HepG2 (cell line): Measurements from ENCODE around the gene TMED9. TPM values are rescaled to one million over a fixed set of nuclear protein-coding genes. Genes with fewer than 3 reads are reported as not detected.

ENCODE experiments used
- ATAC-seq: fragments of 200-7000 bp; cut with Tn5 transposase; 3 replicates; pipeline ENCODE4 v1.9.1; 2020; ENCODE audit warnings: mild to moderate bottlenecking, moderate library complexity
- BruUV-seq: library from RNA; stranded (reverse); fragments of 400-500 nt; replicated peaks from 2 replicates; lab custom pipeline; 2021; lab: Mats Ljungman, UMichigan
- CTCF ChIA-PET: fragments of 300-600 bp; formaldehyde crosslinking; extraction: SDS; loops from one replicate; lab custom pipeline; 2021; ENCODE audit warnings: low total read pairs, inconsistent platforms, low intra/inter-chr PET ratio; lab: Yijun Ruan, JAX
- POLR2A ChIA-PET: fragments of 350-600 bp; sonication (Branson Sonifier 250); formaldehyde crosslinking; loops from one replicate; lab custom pipeline; 2020; ENCODE audit warnings: antibody characterized with exemption, inconsistent platforms; lab: Yijun Ruan, JAX
- DNase-seq: peaks from one replicate; pipeline ENCODE4 v3.0.0-alpha.2; 2015; ENCODE audit warnings: low spot score
- FAIRE-seq: peaks from 3 replicates; lab custom pipeline; 2011; peaks lifted over from hg19 to GRCh38; lab: Jason Lieb, UNC
- H2AFZ ChIP-seq: one replicate; pipeline ENCODE4 v1.6.1; 2011; ENCODE audit warnings: low read length, inconsistent platforms
- H3K27ac ChIP-seq: fragments of 300-600 bp; 3 replicates; pipeline ENCODE4 v1.8.0; 2011; ENCODE audit warnings: mixed run types, mild to moderate bottlenecking, mixed read lengths, low read length, inconsistent platforms; ENCODE audit not compliant: insufficient read depth; ENCODE audit errors: extremely low read length
- H3K27me3 ChIP-seq, 2 experiments: fragments of 200-600 bp in 1 of 2; 2 replicates in 1 of 2; 3 replicates in 1 of 2; pipeline versions ENCODE4 v1.6.0 to v1.8.0; 2011; ENCODE audit warnings: low read length in 2 of 2, mild to moderate bottlenecking in 2 of 2, moderate library complexity in 2 of 2, inconsistent platforms in 1 of 2; ENCODE audit not compliant: insufficient read depth in 2 of 2, control insufficient read depth in 1 of 2
- H3K36me3 ChIP-seq, 2 experiments: fragments of 200-600 bp in 1 of 2; replicated peaks in 1 of 2; 2 replicates in 1 of 2; 3 replicates in 1 of 2; pipeline versions ENCODE4 v1.5.1 to v1.8.0; 2011; ENCODE audit warnings: low read length in 2 of 2, inconsistent platforms in 1 of 2; ENCODE audit not compliant: insufficient read depth in 2 of 2, control insufficient read depth in 1 of 2
- H3K4me1 ChIP-seq: 2 replicates; pipeline ENCODE4 v1.5.1; 2012; ENCODE audit warnings: low read length, inconsistent platforms; ENCODE audit not compliant: insufficient read depth
- H3K4me2 ChIP-seq: 2 replicates; pipeline ENCODE4 v1.6.0; 2011; ENCODE audit warnings: low read depth, low read length, inconsistent platforms
- H3K4me3 ChIP-seq, 3 experiments: fragments of 200-600 bp in 1 of 3; sonication (generic), shearing (Covaris generic) in 1 of 3; replicated peaks in 1 of 3; 2 replicates each; pipeline ENCODE4 v1.5.1; 2011 to 2016; ENCODE audit warnings: low read length in 3 of 3, inconsistent platforms in 2 of 3, low read depth in 2 of 3, mild to moderate bottlenecking in 2 of 3, control low read depth in 1 of 3, mixed read lengths in 1 of 3; ENCODE audit not compliant: insufficient read depth in 1 of 3
- H3K79me2 ChIP-seq: one replicate; pipeline ENCODE4 v1.6.1; 2011; ENCODE audit warnings: low read length, inconsistent platforms; ENCODE audit not compliant: insufficient read depth
- H3K9ac ChIP-seq: 2 replicates; pipeline ENCODE4 v1.6.0; 2011; ENCODE audit warnings: mild to moderate bottlenecking, low read depth, low read length, inconsistent platforms; ENCODE audit not compliant: insufficient read depth
- H3K9me3 ChIP-seq: 2 replicates; pipeline ENCODE4 v1.5.1; 2012; ENCODE audit warnings: mild to moderate bottlenecking, low read length
- H4K20me1 ChIP-seq: 2 replicates; pipeline ENCODE4 v1.6.0; 2011; ENCODE audit warnings: inconsistent platforms, mild to moderate bottlenecking, low read length, moderate library complexity; ENCODE audit not compliant: insufficient read depth
- ATF7 ChIP-seq, 2 experiments: fragments of 450-650 bp in 1 of 2; sonication (generic) in 1 of 2; formaldehyde crosslinking in 1 of 2; IDR thresholded peaks; 2 replicates each; pipeline versions ENCODE4 v1.4.0 to v1.6.1; 2016 to 2020; ENCODE audit warnings: antibody characterized with exemption in 1 of 2, mild to moderate bottlenecking in 1 of 2, missing genetic modification reagents in 1 of 2
- NR2C2 ChIP-seq: sonication (generic); formaldehyde crosslinking; IDR thresholded peaks from 2 replicates; pipeline ENCODE4 v1.4.0; 2020; ENCODE audit warnings: missing genetic modification reagents, mild to moderate bottlenecking, moderate library complexity, borderline replicate concordance
- SKIL ChIP-seq: sonication (generic); formaldehyde crosslinking; IDR thresholded peaks from 2 replicates; pipeline ENCODE4 v1.8.0; 2022; ENCODE audit warnings: missing genetic modification reagents, mild to moderate bottlenecking, moderate library complexity, borderline replicate concordance
- THRA ChIP-seq: sonication (generic); formaldehyde crosslinking; IDR thresholded peaks from 2 replicates; pipeline ENCODE4 v1.4.0; 2020; ENCODE audit warnings: missing genetic modification reagents, borderline replicate concordance
- ZC3H13 ChIP-seq: sonication (generic); formaldehyde crosslinking; IDR thresholded peaks from 2 replicates; pipeline ENCODE4 v1.8.1; 2023; ENCODE audit warnings: mild to moderate bottlenecking, missing genetic modification reagents, moderate library complexity
- ZNF350 ChIP-seq: sonication (generic); formaldehyde crosslinking; IDR thresholded peaks from 2 replicates; pipeline ENCODE4 v1.4.0; 2020; ENCODE audit warnings: mild to moderate bottlenecking, low read depth, missing genetic modification reagents, borderline replicate concordance
- ZNF503 ChIP-seq: sonication (generic); formaldehyde crosslinking; IDR thresholded peaks from 2 replicates; pipeline ENCODE4 v1.4.0; 2020; ENCODE audit warnings: missing genetic modification reagents
- ZNF740 ChIP-seq: sonication (generic); formaldehyde crosslinking; IDR thresholded peaks from 2 replicates; pipeline ENCODE4 v1.4.0; 2020; ENCODE audit warnings: missing genetic modification reagents
- WGBS: methylation state at CpG from one replicate; pipeline ENCODE4 v1.1.6; 2017; ENCODE audit warnings: low lambda C conversion rate; 5-methylcytosine and 5-hydroxymethylcytosine counted together
- in situ Hi-C: cut with HindIII; loops from 2 replicates; pipeline ENCODE4 v1.10.0; 2017; ENCODE audit warnings: low pct_unique_long_range_greater_than_20kb; ENCODE audit not compliant: extremely low pct_ligation_motif_present
- intact Hi-C: fragments of 100-400 bp; cut with micrococcal nuclease; formaldehyde crosslinking; loops from one replicate; pipeline ENCODE4 v1.10.0; 2022; ENCODE audit not compliant: unreplicated experiment
- polyA plus RNA-seq, 8 experiments: library from polyadenylated mRNA; depleted of rRNA in 3 of 8; stranded (reverse) in 7 of 8; unstranded in 1 of 8; fragments of >200 nt; fragmentation: Illumina TruSeq in 4 of 8; extraction: Trizol in 4 of 8; gene quantifications; 2 replicates each; pipeline versions ENCODE4 v1.2.1 to v1.2.3, GENCODE V29; 2011 to 2016; ENCODE audit warnings: low read depth in 4 of 8, missing spikeins in 1 of 8, mixed read lengths in 1 of 8; ENCODE audit not compliant: insufficient read depth in 1 of 8
- total RNA-seq, 5 experiments: library from RNA; depleted of rRNA; stranded (reverse); fragments of >200 nt; fragmentation: Illumina TruSeq; extraction: Trizol; gene quantifications; 2 replicates each; pipeline ENCODE4 v1.2.3, GENCODE V29; 2016; ENCODE audit warnings: low read depth in 1 of 5
- TF ChIP-seq, protein P1 (sequence below): sonication (generic); IDR thresholded peaks from 2 replicates; pipeline ENCODE4 v1.6.1; 2016; ENCODE audit warnings: low read depth, borderline replicate concordance
- TF ChIP-seq, protein P2 (sequence below): conservative IDR thresholded peaks from 2 replicates; pipeline ENCODE4 v1.6.1; 2018; ENCODE audit warnings: missing genetic modification reagents

Gene TMED9
- total and polyA plus RNA-seq, 2 of the 13 experiments (the other 11 are each of a cell fraction or from before 2014, with no cell fraction given) = 161 to 350 TPM

DNA sequence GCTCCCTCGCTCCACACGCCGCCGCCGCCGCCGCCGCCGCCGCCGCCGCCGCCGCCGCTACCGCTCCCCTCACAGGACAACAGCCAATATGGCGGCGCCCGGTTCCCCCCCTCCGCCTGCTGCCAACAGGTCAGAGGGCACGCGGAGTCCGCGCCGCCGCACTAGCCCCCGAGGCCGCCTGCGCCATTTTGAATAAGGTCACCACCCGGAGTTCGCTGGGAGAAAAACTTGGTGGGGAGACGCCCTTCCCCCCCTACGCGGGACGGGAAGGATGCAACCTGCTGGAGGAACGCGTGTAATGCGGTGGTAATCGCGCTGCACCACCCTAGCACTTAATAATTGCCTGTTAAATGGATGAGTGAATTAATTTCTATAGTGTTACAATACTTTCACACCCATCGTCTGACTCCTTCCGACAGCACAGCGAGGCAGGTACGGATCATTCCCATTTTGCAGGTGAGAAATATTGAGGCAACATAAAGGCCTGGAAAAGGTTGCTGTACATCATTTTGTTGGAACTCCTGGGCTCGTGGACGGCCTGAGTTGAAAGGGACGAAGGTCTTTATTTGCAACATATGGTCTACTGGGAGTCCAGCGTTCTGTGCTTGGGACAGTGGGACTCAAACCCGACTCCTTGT is 37.4 kb upstream of the TMED9 start, which contains the start of gene FAM193B:
Gene FAM193B, minus strand, starts transcription at position 90 of the 638 bp plus-strand sequence. CDS start 105 bp downstream, outside the sequence.
- 22% methylated on average over 20 of the region's 49 CpGs for WGBS
- FAIRE-seq (peak; percentile 50), ATAC-seq (peak; percentile 78), DNase-seq (peak; percentile 85)
- intact Hi-C loops (loop anchor here (5.0 kb wide), 1 partner anchor 37 kb away; the partner anchor contains the start of gene DDX41), in situ Hi-C loops (no loop called here)
- Histone ChIP-seq H3K36me3 (peaks cover 5 to 18% of the 10 kb centered on the region in 2 experiments; a peak in 4 of 5 replicates), H3K4me1 (peaks cover 59% of the 10 kb centered on the region), H3K9ac (peak within 1 kb of the TSS; percentile 86), H3K9me3 (no peaks in the 10 kb centered on the region), H2AFZ (peak within 1 kb of the TSS; percentile 59), H3K27me3 (no peaks in the 10 kb centered on the region), H4K20me1 (peaks cover 7% of the 10 kb centered on the region; the same call in 1 of the 2 replicates), H3K79me2 (peaks cover 48% of the 10 kb centered on the region), H3K27ac (peak within 1 kb of the TSS; percentile 56), H3K4me3 (peak within 1 kb of the TSS; percentile 96 to 98 (median 98)), H3K4me2 (peak within 1 kb of the TSS; percentile 88)
- ChIA-PET CTCF (no interaction called here), POLR2A (interaction anchor here (1.0 kb wide), 1 partner anchor 38 kb away, joined by 4 read pairs; the partner anchor contains the start of gene TMED9)
- BruUV-seq = TSS peak; percentile 39
- no peak for TF ChIP-seq SKIL (CRISPR knock-in tag)
- TF ChIP-seq ZNF503 = 0 out of 2 replicates have a peak, but pooled peaks have one; percentile 40
- TF ChIP-seq ZNF740 (CRISPR knock-in tag) = peak; percentile 96
- 0 out of 2 replicates have a peak, but pooled peaks have one; percentile 35 for TF ChIP-seq THRA (CRISPR knock-in tag)
- peak; percentile 99 for TF ChIP-seq NR2C2 (CRISPR knock-in tag)
- TF ChIP-seq, protein P1, sequence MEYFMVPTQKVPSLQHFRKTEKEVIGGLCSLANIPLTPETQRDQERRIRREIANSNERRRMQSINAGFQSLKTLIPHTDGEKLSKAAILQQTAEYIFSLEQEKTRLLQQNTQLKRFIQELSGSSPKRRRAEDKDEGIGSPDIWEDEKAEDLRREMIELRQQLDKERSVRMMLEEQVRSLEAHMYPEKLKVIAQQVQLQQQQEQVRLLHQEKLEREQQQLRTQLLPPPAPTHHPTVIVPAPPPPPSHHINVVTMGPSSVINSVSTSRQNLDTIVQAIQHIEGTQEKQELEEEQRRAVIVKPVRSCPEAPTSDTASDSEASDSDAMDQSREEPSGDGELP = peak; percentile 18; the same call in 1 of the 2 replicates
- 0 out of 2 replicates have a peak, but pooled peaks have one; percentile 64 for TF ChIP-seq ZC3H13 (CRISPR knock-in tag)
- TF ChIP-seq, protein P2, sequence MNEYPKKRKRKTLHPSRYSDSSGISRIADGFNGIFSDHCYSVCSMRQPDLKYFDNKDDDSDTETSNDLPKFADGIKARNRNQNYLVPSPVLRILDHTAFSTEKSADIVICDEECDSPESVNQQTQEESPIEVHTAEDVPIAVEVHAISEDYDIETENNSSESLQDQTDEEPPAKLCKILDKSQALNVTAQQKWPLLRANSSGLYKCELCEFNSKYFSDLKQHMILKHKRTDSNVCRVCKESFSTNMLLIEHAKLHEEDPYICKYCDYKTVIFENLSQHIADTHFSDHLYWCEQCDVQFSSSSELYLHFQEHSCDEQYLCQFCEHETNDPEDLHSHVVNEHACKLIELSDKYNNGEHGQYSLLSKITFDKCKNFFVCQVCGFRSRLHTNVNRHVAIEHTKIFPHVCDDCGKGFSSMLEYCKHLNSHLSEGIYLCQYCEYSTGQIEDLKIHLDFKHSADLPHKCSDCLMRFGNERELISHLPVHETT (CRISPR knock-in tag) = peak; percentile 80; the same call in 1 of the 2 replicates
- no peak for TF ChIP-seq ZNF350 (CRISPR knock-in tag)
- no peak for TF ChIP-seq ATF7 (IDR thresholded peaks at IDR 0.05)
- TF ChIP-seq ATF7 (CRISPR knock-in tag; IDR thresholded peaks at IDR 0.05) = no peak
